Stimulated activated CD4-positive, alpha-beta T cell treated with anti-CD3 and anti-CD28 coated beads, Interleukin-15, amount 100 ng/mL, for 24 hours (primary cell): ENCODE results near the gene KCNMB2.
"Not testable (repeated sequence)": the region's sequence is repeated elsewhere in the genome, so short reads cannot be mapped to it uniquely, and the experiment has no call there.

Source experiments
- DNase-seq: peaks from one replicate; pipeline ENCODE4 v3.0.0-alpha.2; 2020

The KCNMB2 gene

DNA sequence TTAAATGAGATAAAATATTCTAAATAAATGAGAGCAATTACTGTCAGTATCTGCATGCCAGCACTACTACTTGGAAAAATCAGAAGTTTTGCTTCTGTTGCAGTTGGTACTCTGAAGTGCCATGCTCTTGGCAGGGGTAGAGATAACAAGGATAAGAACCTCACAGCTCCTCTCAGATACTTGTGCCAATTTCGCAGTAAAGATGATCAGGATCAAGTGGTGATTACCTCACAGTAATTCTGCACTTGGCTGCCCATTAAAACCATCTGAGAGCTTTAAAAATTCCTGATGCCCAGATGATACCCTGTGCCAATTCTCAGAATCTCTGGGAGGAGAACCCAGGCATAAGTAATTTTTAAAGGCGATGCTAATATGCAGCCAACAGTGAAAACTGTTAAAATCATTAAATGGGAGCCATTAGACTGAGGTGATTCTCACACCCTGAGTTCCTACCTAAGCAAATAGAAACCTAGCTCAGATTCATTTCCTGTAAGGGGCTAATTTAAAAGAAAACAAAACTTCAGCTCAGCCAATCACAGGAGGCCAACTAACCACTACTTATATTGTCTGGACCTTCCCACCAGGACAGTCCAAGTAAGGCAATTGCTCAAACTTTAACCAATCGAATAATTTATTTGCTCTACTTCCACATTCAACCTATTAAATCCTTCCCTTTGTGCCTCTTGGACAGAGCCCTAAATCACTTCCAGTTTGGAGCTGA lies 171.2 kb downstream of the KCNMB2 start:
- no peak for DNase-seq

DNA sequence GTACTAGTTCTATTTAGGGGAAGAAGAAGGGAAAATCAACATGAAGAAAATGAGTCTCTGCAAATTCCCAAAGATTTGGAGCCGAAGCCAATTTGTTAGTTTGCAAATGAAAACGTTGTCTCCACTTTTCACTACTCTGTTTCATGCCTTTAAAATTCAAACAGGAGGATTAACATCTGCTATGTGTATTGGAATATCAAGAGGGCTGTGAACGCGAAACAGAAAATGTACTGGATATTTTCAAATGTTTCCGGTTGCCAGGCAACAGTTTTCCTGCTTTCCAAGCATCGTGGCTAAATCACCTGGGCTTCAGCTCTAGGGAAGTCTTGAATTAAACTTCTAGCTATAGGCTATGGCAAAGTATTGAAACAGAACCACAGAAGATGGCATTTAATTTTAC lies 172.8 kb downstream of the KCNMB2 start:
- DNase-seq = no peak

DNA sequence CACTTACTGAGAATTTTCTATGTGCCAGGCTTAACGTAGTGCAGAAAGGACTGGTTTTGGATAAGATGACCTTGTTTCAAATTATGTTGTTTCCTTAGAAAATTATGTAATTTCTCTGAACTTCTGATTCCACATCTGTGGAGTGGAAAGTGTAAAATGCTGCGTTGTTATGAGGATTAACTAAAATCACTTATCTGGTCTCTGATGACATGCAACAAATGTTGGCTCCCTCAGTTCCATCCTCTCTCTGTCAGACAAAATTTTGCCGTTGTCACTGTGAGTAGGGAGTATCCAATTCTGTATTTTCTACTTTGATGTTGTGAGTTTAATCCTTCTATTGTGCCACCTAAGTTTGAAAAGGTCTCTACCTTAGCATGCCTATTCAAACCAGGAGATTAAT lies 175.5 kb downstream of the KCNMB2 start:
- no peak for DNase-seq

DNA sequence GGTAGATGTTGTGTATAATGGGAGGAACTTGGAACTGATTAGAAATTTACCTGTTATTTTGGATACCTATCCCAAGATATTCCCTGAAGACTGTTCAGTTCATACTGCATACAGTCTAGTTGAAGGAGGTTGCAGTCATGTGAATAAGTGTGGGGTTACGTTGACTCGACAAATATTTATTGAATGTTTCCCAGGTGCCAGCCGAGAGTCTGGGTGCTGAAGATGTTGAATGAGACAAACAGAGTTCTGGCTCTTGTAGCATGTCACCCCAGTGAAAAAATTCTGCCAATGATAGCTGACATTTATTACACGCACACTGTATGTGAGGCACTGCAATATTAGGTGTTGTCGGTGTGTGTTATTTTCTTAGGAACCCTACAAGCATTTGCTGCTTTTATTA lies 176.0 kb downstream of the KCNMB2 start:
- DNase-seq = no peak

DNA sequence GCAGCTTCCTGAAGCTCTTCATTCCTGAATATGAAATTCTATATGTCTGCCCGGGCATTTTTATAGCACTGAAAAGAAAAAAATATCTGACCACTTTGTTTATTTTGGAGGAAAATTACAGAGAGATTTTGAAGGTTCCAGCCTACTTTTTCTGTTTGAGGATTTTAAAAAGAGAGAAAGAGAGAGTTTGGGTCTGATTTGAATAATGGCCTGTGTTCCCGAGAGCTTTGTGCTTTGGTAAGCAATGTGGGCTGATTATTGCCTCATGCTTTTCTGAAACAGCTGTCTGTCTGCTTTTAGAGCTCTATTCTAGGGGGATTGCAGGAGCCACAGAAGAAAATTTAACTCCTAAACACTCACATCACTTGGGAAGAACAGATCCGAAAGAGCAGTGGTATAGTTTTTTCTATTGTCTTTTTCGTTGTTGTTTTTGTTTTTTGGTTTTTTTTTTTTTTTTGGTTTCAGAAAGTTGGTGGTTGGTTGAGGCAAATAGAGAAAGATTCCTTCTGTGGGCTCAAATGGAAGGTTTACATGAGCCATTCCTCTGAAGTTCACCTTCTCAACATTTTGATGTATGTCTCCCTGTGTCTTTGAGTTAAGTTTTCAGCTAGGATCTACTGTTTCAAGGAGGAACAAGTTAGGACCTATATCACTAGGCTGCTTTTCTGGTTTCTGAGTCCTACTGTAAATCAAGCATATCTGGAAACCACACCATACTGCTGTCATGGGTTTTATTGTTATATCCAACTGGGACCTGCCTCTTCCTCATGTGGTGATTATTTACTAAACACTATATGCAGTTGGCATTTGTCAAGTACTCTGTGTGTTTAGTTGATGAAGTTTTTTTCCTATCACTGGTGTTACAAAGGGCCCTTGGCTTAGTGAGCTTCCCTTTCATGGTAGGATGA lies 178.9 kb downstream of the KCNMB2 start:
- DNase-seq = no peak

DNA sequence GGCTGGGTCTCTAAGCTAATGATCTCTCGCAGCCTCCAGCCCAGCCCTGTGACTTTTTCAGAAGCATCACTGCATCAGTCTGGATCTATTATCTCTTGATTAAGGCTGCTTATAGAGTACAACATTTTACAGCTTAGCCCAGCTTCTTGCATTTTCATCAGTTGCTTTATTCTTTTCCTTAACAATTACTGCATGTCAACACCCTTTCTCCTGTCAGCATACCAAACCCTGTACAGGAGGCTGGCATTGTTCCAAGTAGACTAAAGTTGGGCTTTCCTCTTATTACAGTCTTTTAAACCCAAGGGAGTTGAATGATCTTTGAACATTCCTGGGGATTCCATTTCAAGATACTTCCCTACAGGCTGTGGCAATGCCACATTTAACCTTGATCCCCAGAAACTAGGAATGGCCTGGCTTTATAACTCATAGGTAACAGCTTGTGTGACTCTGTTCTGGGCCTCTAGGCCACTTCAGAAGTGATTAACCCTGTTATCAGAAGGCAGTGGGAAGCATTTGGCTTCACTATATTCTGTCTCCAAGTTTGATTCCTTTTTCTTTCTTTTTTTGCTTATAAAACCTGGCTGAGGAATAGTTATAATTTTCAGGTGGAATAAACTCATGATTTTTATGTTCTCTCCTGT lies 182.9 kb downstream of the KCNMB2 start:
- no peak for DNase-seq

DNA sequence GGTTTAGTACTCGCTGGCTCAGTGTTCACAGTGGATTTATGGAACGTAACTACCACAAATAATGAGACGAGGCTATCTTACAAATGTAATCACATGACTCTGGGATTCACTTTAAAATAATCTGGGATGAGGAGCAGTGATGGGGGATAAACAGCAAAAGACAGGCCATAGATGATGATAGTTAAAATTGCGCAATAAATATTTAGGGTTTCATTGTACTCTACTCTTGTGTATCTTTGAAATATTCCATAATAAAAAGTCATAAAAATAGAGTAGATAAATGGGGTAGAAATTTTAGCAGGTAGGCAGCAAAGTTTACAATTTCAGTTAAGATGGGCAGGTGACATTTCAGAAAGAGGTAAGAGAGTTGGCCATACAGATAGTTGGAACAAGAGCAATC lies 196.6 kb downstream of the KCNMB2 start:
- no peak for DNase-seq

DNA sequence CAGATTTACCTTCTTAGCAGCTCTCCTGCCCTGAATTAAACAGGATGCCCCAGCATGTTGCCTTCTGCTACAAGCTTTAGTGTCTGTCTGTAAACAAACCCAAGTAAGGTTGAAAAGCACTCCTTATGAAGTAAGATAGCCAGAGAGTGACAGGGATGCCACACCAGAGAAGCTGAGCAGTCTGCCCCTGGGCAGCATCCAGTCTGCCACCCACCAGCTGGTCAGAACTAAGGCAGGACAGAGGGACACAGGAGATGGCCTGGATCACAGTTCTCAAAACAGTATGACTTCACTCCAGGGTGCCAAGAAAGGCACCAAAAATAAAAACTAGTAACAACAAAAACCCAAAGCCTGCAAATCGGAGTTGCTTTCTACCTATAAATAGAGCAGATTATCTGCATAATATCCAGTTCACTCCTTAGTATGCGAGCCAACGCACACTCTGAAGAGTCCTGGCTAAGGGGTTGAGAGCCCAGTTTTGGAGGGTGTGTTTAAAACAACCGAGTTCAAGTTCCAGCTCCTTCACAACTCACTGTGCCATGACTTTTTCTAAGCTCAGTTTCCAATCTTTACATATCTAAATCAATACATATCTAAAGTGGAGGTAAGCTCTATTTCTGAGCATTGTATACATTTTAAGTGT lies 198.9 kb downstream of the KCNMB2 start:
- DNase-seq = no peak

DNA sequence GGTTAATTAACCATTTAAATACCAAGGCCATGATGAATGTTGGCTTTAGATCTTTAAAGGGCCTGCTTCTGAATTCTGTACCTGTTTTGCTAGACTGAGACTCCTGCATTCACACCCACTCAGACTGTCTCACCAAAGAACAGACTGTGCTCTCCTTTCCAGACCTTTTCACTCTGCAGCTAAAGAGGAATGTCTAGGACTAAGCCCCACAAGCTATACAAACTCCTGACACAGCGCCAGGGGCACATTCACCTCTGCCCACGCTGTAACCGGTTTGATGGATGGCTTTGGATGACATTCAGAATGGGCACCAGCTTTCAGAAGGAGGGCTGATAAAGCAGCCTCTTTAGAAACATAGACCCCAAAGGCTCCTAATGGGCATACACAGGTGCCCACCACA lies 200.1 kb downstream of the KCNMB2 start:
- no peak for DNase-seq

DNA sequence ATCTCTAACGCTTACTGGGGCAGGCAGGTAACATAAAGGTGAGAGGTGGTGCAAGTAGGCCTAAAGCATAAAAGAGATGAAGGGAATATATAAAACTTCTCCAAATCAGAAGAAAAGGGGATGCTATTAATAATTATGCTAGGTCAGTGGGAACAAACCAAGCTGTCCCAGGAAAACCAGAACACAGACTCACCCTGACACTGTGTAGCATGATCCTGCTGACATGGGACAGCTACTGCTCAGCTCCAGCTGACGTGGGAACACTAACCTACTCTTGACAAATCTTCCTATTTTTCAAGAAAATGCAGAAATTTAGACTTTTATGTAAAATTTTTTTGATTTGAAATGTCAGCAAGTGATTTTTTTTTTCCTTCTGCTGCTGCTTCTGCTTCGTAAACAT lies 203.5 kb downstream of the KCNMB2 start:
- no peak for DNase-seq

DNA sequence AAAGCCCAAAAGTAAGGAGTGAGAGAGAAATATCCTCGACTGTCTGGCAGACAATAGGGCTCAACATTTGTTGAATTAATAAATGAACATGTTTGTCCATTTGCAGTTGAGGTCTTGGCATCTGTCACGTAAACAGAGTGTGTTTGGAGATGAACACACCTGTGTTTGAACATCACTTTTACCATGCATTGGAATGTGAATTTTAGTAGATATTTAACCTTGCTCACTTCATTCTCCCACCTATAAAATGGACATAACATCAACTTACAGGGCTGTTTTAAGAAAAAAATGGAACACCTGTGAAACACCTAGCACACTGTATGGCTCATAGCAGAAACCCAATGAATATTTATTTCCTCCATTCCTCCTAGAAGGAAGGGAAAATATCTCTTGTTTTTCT lies 204.8 kb downstream of the KCNMB2 start:
- no peak for DNase-seq

DNA sequence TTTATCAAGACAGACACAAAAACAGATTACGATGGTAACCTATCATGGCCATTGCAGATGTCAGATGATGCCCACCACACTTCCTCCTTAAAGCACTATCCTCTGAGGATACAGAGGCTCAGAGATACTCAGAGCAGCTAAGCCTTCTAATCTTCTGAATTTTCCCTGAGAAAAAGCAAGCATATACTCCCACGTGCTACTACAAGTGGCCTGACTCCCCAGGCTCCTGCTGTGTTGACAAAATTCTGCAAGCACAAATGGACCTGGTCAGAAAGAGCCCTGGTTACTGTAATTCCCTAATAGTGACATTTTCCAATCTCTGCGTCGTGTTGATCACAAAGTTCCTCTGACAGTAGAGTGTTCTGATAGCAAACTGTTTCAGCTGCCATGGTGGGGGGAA lies 207.1 kb downstream of the KCNMB2 start:
- DNase-seq = no peak

DNA sequence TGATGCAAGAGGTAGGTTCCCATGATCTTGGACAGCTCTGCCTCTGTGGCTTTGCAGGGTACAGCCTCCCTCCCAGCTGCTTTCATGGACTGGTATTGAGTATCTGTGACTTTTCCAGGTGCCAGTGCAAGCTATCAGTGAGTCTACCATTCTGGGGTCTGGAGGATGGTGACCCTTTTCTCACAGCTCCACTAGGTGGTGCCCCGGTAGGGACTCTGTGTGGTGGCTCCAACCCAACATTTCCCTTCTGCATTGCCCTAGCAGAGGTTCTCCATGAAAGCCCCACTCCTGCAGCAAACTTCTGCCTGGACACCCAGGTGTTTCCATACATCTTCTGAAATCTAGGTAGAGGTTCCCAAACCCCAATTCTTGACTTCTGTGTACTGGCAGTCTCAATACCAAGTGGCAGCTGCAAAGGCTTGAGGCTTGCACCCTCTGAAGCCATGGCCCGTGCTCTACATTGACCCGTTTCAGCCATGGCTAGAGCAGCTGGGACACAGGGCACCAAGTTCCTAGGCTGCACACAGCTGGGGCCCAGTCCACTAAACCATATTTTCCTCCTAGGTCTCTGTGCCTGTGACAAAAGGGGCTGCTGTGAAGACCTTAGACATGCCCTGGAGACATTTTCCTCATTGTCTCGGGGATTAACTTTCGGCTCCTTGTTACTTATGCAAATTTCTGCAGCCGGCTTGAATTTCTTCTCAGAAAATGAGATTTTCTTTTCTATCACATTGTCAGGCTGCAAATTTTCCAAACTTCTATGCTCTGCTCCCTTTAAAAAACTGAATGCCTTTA lies 209.8 kb downstream of the KCNMB2 start:
- not testable (repeated sequence) for DNase-seq

DNA sequence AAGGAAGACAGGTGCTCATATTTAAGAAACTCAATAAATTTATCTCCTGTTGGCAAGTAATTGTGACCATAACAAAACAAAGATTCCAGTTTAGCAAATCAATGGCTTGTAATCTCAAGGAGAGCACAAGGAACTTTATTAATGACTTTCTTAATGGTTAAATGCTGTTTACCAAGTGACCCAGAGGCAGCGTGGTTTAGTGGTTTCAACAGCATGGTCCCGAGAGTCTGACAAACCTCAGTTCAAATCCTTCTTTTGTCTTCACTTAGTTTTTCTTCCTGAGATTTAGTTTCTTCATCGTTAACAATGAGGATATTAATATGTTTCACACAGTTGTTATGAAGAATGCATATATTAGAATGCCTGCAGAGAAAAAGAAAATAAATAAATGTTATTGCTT lies 212.6 kb downstream of the KCNMB2 start:
- DNase-seq = no peak

DNA sequence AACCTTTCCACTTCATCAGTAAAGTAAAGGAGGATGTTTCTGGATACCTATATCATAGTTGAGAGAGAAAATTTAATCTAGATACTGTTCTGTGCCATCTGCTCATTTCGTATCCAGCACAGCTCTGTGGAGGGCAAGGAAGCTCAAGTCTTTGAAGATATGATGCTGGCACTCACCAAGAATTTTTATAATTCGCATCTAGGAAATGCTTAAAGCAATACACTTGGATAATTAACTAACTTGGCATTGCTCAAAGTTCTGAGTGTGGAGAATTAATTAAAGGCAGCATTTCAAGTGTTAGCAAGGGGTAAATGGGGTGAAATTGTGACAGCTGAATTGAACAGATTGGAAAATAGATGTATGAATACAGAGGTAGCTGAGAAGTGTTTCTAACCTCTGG lies 213.2 kb downstream of the KCNMB2 start:
- DNase-seq = no peak

DNA sequence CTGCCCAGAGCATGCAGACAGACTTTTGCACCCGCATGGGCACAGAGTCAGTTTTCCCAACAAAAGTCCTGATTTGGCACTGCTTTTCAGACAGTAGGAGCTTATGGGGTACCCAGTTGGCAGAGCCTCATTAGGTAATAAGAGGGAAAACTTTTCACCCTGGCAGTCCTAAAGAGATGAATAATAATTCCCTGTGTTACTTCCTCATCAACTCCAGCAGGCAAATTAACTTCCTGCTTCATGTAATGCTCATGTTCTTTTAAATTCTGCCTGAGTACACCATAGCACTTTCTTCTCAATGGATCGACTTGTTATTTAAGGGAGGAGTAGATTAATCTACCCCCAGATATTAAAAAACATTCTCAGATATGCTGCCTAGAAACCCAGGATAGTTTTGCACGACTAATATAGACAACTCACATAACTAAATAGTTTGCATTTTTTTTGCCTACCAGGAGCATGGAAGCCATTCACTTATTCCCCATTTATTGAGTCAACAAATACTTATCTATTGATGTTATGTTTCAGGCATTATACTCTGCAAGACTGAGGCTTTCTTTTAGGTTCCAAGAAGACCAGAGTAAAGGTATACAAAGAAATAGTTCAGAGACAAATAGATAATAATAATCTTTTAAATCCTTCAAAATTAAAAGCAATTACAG lies 214.5 kb downstream of the KCNMB2 start:
- DNase-seq = no peak

DNA sequence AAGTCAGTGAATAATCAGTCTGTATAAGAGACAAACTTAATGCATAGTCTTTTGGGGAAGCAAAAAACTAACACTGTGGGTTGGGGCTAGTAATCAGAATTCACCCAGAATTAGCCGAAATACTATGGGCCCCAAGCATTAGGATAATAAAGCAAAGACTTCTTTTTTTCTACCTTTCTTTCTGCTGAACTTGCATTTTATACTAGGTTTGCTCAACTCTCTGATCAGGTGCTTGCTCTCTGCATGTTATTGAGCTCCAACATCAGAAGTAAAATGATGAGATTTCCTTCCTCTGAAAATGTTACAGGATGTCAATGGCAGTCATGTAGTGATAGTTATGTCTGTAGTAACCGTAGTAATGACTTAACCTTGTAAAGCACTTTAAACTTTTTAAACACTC lies 216.6 kb downstream of the KCNMB2 start:
- no peak for DNase-seq

DNA sequence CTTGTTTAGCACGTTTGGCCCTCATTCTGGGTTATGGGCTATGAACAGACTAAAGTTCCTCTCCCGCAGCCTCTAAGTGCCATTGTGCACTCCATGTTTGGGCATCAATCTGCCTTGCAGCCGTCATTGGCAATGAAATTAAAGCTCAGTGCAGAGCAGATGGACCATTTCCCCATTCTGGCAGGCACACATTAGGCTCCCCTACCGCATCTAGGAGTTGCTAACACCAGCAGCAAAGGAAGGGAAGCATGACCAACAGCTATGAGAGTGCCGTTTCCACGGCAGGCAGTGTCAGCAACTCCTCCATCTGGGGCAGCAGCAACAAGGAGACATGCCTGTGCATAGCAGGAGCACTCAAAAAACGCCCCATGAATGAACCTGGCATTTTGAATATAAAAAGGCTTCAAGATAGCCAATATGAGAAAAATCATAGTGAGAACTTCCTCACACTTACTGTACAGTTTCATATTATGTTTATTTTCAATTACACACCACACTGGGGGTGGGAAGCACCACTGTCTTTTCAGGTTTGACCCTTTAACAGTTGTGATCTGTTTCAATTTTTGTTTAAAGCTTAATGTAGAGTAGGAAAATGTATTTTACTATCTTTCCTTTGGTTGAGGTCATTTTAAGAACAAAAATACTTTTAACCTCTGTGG lies 218.7 kb downstream of the KCNMB2 start:
- DNase-seq = no peak

DNA sequence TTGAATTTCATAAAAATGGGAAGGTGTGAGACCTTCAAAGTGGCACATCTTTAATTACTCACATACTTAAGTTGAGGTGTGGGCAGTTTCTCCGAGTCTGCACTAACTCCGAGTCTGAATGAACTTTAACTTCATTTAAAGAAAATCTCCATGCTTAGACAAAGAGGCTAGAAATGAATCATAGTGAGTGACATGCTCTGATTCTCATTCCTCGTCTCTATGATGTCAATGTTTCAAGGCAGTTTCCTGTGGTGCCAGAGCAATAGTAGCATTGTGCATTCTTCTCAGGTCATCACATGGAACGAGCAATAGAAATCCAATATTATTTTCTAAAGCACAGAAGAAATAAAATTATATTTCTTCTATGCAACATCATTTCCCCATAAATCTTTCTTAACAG lies 224.8 kb downstream of the KCNMB2 start:
- DNase-seq = no peak

DNA sequence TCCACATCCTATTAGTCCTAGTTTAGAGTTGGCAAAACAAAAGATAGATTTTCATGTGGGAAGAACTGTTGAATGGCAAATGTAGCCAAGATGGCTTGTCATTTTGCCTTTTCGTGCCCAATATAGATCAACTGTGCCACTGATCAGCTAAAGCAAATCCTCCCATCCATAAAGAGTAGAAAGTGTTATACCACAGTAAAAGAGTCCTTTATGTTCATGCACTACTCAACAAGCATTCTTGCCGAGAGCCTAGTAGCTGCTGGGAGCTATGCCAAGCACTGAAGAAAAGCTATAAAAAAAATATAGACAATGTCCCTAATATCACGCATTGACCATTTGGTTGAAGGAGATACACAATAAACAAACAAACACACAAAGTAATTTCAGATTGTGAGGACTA lies 225.2 kb downstream of the KCNMB2 start:
- no peak for DNase-seq

DNA sequence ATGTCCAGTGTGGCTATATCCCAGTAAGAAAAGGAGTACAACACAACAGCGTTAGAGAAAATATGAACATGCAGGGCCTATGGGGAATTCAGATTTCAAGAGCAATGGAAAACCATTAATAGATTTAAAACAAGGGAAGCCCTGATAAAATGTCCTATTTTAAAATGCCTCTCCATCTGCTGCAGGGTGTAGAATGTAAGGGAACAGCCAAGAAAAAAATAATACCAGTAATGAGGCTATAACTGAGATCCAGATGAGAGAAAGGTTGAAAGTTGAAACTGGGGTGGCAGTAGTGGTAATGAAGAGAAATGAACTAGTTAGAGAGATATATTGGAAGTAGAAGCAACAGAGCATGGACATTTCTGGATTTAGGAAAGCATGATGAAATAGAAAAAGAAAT lies 226.1 kb downstream of the KCNMB2 start:
- DNase-seq = no peak
